WTC11 (cell line): Measurements from ENCODE around the gene ING2.

Experiments
- ATF6 ChIP-seq: sonication (generic); formaldehyde crosslinking; IDR thresholded peaks from 2 replicates; pipeline ENCODE4 v1.8.1; 2023; ENCODE audit warnings: mild to moderate bottlenecking, missing genetic modification reagents
- GABPB1 ChIP-seq: sonication (generic); formaldehyde crosslinking; IDR thresholded peaks from 2 replicates; pipeline ENCODE4 v1.8.1; 2023; ENCODE audit warnings: mild to moderate bottlenecking, missing genetic modification reagents
- HMGA2 ChIP-seq: fragments of 250-450 bp; sonication (Bioruptor Pico); IDR thresholded peaks from 2 replicates; pipeline ENCODE4 v1.4.0; 2021; ENCODE audit warnings: mild to moderate bottlenecking, moderate library complexity
- MLX ChIP-seq: sonication (generic); formaldehyde crosslinking; IDR thresholded peaks from 2 replicates; pipeline ENCODE4 v1.8.1; 2023; ENCODE audit warnings: mild to moderate bottlenecking, missing genetic modification reagents, moderate library complexity
- NFE2L1 ChIP-seq: sonication (generic); formaldehyde crosslinking; IDR thresholded peaks from 2 replicates; pipeline ENCODE4 v1.8.1; 2023; ENCODE audit warnings: missing genetic modification reagents
- NR3C1 ChIP-seq: sonication (generic); formaldehyde crosslinking; conservative IDR thresholded peaks from 2 replicates; pipeline ENCODE4 v1.8.1; 2023; ENCODE audit warnings: low read depth, mild to moderate bottlenecking, missing genetic modification reagents
- USF1 ChIP-seq: sonication (generic); formaldehyde crosslinking; IDR thresholded peaks from 2 replicates; pipeline ENCODE4 v1.8.0; 2022; ENCODE audit warnings: mild to moderate bottlenecking, missing genetic modification reagents
- ZNF263 ChIP-seq: sonication (generic); formaldehyde crosslinking; IDR thresholded peaks from 2 replicates; pipeline ENCODE4 v1.8.1; 2022; ENCODE audit warnings: low read depth, mild to moderate bottlenecking, moderate library complexity, missing genetic modification reagents
- ZNF281 ChIP-seq: sonication (generic); formaldehyde crosslinking; IDR thresholded peaks from 2 replicates; pipeline ENCODE4 v1.8.0; 2023; ENCODE audit warnings: mild to moderate bottlenecking, missing genetic modification reagents
- ZNF671 ChIP-seq: fragments of 250-450 bp; sonication (Bioruptor Pico); IDR thresholded peaks from 2 replicates; pipeline ENCODE4 v1.8.0; 2021; ENCODE audit warnings: mild to moderate bottlenecking
- TF ChIP-seq, protein P1 (sequence below): sonication (generic); formaldehyde crosslinking; IDR thresholded peaks from 2 replicates; pipeline ENCODE4 v1.8.0; 2022; ENCODE audit warnings: mild to moderate bottlenecking, missing genetic modification reagents
- TF ChIP-seq, protein P2 (sequence below): fragments of 200-600 bp; IDR thresholded peaks from 2 replicates; pipeline ENCODE4 v1.8.0; 2022; ENCODE audit warnings: antibody characterized with exemption
- TF ChIP-seq, protein P3 (sequence below): sonication (generic); formaldehyde crosslinking; IDR thresholded peaks from 2 replicates; pipeline ENCODE4 v1.8.1; 2022; ENCODE audit warnings: low read depth, missing genetic modification reagents, borderline replicate concordance
- TF ChIP-seq, protein P4 (sequence below): sonication (generic); formaldehyde crosslinking; IDR thresholded peaks from 2 replicates; pipeline ENCODE4 v1.8.1; 2023; ENCODE audit warnings: mild to moderate bottlenecking, missing genetic modification reagents, borderline replicate concordance

GRCh38 chr4:183485411-183486160 lies 19.3 kb upstream of the ING2 start:
- TF ChIP-seq ZNF671 (no peak), GABPB1 (CRISPR knock-in tag) (no peak), MLX (CRISPR knock-in tag) (no peak), NFE2L1 (no peak), ZNF281 (CRISPR knock-in tag) (no peak), USF1 (CRISPR knock-in tag) (no peak), NR3C1 (CRISPR knock-in tag) (no peak), ZNF263 (CRISPR knock-in tag) (no peak), ATF6 (no peak), HMGA2 (no peak)
- TF ChIP-seq, protein P1, sequence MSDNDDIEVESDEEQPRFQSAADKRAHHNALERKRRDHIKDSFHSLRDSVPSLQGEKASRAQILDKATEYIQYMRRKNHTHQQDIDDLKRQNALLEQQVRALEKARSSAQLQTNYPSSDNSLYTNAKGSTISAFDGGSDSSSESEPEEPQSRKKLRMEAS (CRISPR knock-in tag), result no peak
- TF ChIP-seq, protein P2, sequence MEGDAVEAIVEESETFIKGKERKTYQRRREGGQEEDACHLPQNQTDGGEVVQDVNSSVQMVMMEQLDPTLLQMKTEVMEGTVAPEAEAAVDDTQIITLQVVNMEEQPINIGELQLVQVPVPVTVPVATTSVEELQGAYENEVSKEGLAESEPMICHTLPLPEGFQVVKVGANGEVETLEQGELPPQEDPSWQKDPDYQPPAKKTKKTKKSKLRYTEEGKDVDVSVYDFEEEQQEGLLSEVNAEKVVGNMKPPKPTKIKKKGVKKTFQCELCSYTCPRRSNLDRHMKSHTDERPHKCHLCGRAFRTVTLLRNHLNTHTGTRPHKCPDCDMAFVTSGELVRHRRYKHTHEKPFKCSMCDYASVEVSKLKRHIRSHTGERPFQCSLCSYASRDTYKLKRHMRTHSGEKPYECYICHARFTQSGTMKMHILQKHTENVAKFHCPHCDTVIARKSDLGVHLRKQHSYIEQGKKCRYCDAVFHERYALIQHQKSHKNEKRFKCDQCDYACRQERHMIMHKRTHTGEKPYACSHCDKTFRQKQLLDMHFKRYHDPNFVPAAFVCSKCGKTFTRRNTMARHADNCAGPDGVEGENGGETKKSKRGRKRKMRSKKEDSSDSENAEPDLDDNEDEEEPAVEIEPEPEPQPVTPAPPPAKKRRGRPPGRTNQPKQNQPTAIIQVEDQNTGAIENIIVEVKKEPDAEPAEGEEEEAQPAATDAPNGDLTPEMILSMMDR, result no peak
- TF ChIP-seq, protein P3, sequence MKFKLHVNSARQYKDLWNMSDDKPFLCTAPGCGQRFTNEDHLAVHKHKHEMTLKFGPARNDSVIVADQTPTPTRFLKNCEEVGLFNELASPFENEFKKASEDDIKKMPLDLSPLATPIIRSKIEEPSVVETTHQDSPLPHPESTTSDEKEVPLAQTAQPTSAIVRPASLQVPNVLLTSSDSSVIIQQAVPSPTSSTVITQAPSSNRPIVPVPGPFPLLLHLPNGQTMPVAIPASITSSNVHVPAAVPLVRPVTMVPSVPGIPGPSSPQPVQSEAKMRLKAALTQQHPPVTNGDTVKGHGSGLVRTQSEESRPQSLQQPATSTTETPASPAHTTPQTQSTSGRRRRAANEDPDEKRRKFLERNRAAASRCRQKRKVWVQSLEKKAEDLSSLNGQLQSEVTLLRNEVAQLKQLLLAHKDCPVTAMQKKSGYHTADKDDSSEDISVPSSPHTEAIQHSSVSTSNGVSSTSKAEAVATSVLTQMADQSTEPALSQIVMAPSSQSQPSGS, result no peak
- TF ChIP-seq, protein P4, sequence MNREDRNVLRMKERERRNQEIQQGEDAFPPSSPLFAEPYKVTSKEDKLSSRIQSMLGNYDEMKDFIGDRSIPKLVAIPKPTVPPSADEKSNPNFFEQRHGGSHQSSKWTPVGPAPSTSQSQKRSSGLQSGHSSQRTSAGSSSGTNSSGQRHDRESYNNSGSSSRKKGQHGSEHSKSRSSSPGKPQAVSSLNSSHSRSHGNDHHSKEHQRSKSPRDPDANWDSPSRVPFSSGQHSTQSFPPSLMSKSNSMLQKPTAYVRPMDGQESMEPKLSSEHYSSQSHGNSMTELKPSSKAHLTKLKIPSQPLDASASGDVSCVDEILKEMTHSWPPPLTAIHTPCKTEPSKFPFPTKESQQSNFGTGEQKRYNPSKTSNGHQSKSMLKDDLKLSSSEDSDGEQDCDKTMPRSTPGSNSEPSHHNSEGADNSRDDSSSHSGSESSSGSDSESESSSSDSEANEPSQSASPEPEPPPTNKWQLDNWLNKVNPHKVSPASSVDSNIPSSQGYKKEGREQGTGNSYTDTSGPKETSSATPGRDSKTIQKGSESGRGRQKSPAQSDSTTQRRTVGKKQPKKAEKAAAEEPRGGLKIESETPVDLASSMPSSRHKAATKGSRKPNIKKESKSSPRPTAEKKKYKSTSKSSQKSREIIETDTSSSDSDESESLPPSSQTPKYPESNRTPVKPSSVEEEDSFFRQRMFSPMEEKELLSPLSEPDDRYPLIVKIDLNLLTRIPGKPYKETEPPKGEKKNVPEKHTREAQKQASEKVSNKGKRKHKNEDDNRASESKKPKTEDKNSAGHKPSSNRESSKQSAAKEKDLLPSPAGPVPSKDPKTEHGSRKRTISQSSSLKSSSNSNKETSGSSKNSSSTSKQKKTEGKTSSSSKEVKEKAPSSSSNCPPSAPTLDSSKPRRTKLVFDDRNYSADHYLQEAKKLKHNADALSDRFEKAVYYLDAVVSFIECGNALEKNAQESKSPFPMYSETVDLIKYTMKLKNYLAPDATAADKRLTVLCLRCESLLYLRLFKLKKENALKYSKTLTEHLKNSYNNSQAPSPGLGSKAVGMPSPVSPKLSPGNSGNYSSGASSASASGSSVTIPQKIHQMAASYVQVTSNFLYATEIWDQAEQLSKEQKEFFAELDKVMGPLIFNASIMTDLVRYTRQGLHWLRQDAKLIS (CRISPR knock-in tag), result no peak
